ENCODE data around the gene SLC30A3. TPM values are rescaled to one million over a fixed set of nuclear protein-coding genes. Genes with fewer than 3 reads are reported as not detected.

The SLC30A3 gene, protein sequence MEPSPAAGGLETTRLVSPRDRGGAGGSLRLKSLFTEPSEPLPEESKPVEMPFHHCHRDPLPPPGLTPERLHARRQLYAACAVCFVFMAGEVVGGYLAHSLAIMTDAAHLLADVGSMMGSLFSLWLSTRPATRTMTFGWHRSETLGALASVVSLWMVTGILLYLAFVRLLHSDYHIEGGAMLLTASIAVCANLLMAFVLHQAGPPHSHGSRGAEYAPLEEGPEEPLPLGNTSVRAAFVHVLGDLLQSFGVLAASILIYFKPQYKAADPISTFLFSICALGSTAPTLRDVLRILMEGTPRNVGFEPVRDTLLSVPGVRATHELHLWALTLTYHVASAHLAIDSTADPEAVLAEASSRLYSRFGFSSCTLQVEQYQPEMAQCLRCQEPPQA
- total RNA-seq = 0.08 and 0.27 TPM in 2 replicates

DNA sequence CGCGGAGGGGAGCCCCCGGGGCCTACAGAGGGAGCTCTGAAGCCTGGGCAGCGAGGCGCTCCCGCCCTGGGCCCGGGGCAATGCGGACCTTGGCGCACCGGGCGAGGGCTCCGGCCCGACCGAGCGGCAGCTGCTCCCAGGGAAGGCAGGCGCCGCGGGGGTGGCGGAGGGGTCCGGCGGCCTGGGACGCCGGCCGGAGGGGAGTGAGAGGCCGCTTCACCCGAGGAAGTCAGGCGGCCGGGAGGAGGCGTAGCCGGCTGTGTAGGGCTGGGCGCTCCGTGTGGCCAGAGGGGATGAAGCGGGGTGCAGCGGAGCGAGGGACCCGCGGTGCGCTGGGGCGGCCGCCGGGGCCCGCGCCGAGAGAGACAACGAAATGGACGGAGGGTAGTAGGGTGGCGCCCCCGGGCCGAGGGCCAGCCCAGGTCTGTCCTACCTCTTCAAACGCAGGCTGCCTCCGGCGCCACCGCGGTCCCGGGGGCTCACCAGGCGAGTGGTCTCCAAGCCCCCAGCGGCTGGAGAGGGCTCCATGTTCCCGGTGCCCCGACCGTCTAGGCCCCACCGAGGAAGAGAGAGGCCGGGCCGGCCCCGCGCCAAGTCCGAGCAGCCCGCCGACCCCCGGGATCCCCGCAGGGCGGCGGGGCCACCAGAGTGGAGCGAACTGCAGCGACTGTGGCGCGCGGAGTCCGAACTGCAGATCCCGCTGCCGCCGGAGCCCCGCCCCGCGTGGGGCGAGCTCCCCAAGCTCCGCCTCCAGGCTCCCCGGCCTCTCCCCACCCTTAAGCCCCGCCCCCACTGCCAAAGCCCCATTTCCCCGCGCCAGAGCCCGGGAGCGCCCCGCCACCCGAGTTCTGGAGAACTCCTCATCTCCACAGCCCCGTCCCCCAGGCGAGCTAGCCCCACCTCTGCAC lies at the start of gene SLC30A3:
Gene SLC30A3 (minus strand): TSS at position 669 of the 908 bp plus-strand sequence. CDS start 141 bp downstream, at position 528.
- TF ChIP-seq, protein P1, sequence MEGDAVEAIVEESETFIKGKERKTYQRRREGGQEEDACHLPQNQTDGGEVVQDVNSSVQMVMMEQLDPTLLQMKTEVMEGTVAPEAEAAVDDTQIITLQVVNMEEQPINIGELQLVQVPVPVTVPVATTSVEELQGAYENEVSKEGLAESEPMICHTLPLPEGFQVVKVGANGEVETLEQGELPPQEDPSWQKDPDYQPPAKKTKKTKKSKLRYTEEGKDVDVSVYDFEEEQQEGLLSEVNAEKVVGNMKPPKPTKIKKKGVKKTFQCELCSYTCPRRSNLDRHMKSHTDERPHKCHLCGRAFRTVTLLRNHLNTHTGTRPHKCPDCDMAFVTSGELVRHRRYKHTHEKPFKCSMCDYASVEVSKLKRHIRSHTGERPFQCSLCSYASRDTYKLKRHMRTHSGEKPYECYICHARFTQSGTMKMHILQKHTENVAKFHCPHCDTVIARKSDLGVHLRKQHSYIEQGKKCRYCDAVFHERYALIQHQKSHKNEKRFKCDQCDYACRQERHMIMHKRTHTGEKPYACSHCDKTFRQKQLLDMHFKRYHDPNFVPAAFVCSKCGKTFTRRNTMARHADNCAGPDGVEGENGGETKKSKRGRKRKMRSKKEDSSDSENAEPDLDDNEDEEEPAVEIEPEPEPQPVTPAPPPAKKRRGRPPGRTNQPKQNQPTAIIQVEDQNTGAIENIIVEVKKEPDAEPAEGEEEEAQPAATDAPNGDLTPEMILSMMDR (IDR thresholded peaks at IDR 0.05; ENCODE audit: insufficient read depth, low read length, poor library complexity, severe bottlenecking) = no peak
- peak within 1 kb of the TSS; percentile 22 for H3K4me3 ChIP-seq (ENCODE audit: low read depth, low read length)
- no peak for DNase-seq (ENCODE audit: low read depth)
- no peaks in the 10 kb centered on the region for H3K36me3 ChIP-seq (ENCODE audit: control insufficient read depth, insufficient read depth, low read length)
- H3K27me3 ChIP-seq (ENCODE audit: control insufficient read depth, insufficient read depth, low read length) = peaks cover 83% of the 10 kb centered on the region

DNA sequence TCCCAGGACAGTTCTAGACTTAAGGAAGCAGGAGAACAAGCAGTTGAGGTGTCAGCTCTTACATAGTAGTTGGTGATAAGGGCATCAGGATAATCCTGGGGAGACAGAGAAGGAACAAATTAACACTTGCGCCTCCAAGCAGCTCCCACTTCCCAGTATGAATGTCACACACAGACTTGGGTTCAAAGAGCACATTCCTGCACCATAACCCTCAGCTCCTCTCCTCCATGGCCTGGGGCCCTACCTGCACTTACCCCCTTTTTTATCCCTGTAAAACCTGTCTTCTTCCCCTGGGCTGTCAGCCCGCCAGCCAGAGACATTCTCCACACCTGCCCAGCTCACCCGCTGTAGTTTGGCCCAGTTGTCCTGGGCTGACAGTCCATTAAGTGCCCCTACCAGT lies 49.3 kb upstream of the SLC30A3 start:
- peaks cover 2% of the 10 kb centered on the region for H3K36me3 ChIP-seq (ENCODE audit: control insufficient read depth, insufficient read depth, low read length)
- DNase-seq (ENCODE audit: low read depth) = no peak
- TF ChIP-seq, protein P1 (IDR thresholded peaks at IDR 0.05; ENCODE audit: insufficient read depth, low read length, poor library complexity, severe bottlenecking) = no peak
- no peak overlapping the region for H3K4me3 ChIP-seq (ENCODE audit: low read depth, low read length)
- H3K27me3 ChIP-seq (ENCODE audit: control insufficient read depth, insufficient read depth, low read length) = peaks cover 19% of the 10 kb centered on the region

DNA sequence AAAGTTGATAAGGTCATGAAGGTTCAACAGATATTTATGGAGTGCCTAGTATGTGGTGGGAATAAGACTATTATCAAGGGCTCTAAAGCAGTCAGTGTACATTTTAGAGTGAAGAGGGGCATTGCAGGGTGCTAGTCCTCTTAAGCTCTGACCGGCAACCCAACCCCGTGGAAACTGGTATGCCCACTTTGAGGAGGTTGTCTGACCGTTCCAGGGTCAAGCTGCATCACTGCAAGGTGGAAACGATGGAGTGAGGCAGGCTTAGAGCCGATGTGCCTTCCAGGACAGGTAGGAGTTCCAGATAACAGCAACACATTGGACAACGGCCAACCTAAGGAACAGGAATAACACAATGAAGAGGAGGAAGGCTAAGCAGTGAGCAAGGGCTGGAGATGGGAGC lies 46.8 kb upstream of the SLC30A3 start:
- no peak for DNase-seq (ENCODE audit: low read depth)
- Histone ChIP-seq H3K36me3 (ENCODE audit: control insufficient read depth, insufficient read depth, low read length) (no peaks in the 10 kb centered on the region), H3K27me3 (ENCODE audit: control insufficient read depth, insufficient read depth, low read length) (peaks cover 43% of the 10 kb centered on the region)

DNA sequence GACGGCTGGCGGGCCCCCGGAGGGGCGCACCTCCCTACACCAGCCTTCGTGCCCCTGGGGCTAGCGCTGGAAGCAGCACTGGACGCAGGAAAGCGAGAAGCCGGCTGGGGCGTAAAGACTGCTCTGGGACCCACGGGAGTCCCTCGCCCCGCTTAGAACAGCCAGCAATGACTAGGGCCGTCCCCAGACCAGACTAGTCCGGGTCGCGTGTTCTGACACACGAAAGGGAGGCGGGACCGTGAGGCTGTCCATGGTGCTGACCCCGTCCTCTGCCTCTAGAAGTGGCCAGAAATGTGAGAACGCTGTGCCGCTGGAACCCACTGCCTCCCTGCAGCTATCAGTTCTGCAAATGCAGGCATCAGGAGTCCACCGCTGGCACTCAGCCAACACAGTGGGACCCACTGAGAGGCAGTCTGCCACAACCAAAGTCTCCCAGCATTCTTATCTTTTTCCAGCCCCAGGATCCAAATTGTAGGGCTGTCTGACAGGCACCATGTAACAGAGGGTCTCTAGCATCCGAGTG lies 45.6 kb upstream of the SLC30A3 start, which contains the start of gene UCN:
Gene UCN (minus strand): TSS at position 87 of the 523 bp plus-strand sequence. CDS start 550 bp downstream, outside the sequence.
- Histone ChIP-seq H3K27me3 (ENCODE audit: control insufficient read depth, insufficient read depth, low read length) (peaks cover 45% of the 10 kb centered on the region), H3K4me3 (ENCODE audit: low read depth, low read length) (no peak within 1 kb of the TSS), H3K36me3 (ENCODE audit: control insufficient read depth, insufficient read depth, low read length) (no peaks in the 10 kb centered on the region)
- TF ChIP-seq, protein P1 (IDR thresholded peaks at IDR 0.05; ENCODE audit: insufficient read depth, low read length, poor library complexity, severe bottlenecking) = no peak
- no peak for DNase-seq (ENCODE audit: low read depth)

More for the DNA sequence above, 46.8 kb upstream of the SLC30A3 start:
- H3K4me3 ChIP-seq (ENCODE audit: low read depth, low read length) = no peak overlapping the region
- TF ChIP-seq, protein P1 (IDR thresholded peaks at IDR 0.05; ENCODE audit: insufficient read depth, low read length, poor library complexity, severe bottlenecking) = no peak

DNA sequence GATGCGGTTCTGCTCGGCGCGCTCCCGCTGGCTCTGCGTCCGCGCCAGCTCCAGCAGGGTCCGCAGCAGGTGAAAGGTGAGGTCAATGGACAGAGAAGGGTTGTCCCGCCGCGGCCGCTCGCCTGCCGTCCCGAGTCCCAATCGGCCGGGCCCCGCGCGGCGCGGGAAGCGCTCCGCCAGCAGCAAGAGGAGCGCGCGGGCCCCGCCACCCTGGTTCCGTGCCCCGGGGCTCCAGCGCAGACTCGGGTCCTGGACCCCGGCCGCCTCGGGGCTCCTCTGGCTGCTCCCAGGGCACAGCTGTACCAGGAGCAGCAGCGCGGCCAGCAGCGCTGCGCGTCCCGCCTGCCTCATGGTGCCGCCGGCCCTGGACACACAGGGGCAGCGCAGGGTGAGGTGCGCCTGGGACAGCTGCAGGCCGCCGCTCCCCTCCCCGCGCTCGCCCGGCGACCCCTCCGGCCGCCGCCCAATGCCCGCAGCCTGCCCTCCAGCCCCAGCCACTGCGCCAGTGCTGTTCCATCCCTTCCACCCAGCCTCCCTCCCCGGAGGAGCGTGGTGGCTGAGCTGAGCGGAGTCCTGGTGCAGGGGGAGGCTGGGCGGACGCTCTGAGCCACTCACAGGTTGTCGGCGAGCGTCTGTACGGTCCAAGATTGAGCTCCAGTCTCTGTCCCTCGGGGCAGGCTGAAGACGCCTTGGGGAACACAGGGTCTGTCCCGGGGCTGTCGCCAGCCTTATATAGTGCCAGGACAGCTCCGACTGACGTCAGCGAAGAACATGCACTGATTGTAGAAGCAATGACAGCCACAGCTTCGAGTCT lies 44.9 kb upstream of the SLC30A3 start:
- Histone ChIP-seq H3K27me3 (ENCODE audit: control insufficient read depth, insufficient read depth, low read length) (peaks cover 45% of the 10 kb centered on the region), H3K36me3 (ENCODE audit: control insufficient read depth, insufficient read depth, low read length) (no peaks in the 10 kb centered on the region), H3K4me3 (ENCODE audit: low read depth, low read length) (no peak overlapping the region)
- DNase-seq (ENCODE audit: low read depth) = no peak
- TF ChIP-seq, protein P1 (IDR thresholded peaks at IDR 0.05; ENCODE audit: insufficient read depth, low read length, poor library complexity, severe bottlenecking) = no peak

All from kidney epithelial cell (primary cell).